ENCODE measurements around the gene SLC25A31. TPM values are rescaled to one million over a fixed set of nuclear protein-coding genes. Genes with fewer than 3 reads are reported as not detected.

SLC25A31 gene
- total and polyA plus RNA-seq, 2 of the 13 experiments (the other 11 are each of a cell fraction or from before 2014, with no cell fraction given) = 0.04 TPM; not detected in 1

DNA sequence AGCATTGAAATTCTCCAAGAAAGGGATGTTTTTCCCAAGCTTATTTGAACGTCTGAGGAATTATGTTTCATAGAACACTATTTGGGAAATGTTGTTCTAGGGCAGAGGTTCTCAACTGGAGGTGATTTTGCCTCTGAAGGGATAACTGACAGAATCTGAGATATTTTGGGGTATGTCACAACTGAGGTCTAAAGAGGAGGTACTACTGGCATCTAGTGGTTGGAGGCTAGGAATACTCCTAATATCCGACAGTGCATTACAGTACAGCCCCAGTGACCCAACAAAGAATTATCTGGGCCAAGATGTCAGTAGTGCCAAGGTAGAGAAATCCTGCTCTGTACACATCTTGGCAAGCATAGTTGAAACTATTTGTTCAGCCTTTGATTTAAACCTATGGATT lies 58.3 kb downstream of the SLC25A31 start:
- FAIRE-seq (peak; percentile 59), DNase-seq (ENCODE audit: low spot score) (peak; percentile 40), ATAC-seq (peak; percentile 97)
- POLR2A ChIA-PET = no interaction called here
- H3K27me3 ChIP-seq (ENCODE audit: control insufficient read depth in 1 of 2, insufficient read depth in 2 of 2, low read length in 2 of 2) = no peaks in the 10 kb centered on the region
- CTCF ChIA-PET (ENCODE audit: low intra/inter-chr PET ratio, low total read pairs) = interaction anchor here (1.5 kb wide), 1 partner anchor 183 kb away, joined by 5 read pairs; no protein-coding TSS in a partner anchor
- WGBS (ENCODE audit: low lambda C conversion rate) = 36% methylated on average over 2 of the region's 2 CpGs
- BruUV-seq (replicated peaks) = no TSS peak
- peaks cover 73% of the 10 kb centered on the region for H3K79me2 ChIP-seq (ENCODE audit: insufficient read depth, low read length)
- H3K4me3 ChIP-seq (replicated peaks in 1 of 3; ENCODE audit: insufficient read depth in 1 of 3, low read depth in 2 of 3, low read length in 3 of 3) = no peak overlapping the region
- no peaks in the 10 kb centered on the region for H3K9me3 ChIP-seq (ENCODE audit: low read length)
- H3K27ac ChIP-seq (ENCODE audit: extremely low read length, insufficient read depth, low read length) = no peak overlapping the region
- H3K4me2 ChIP-seq (ENCODE audit: low read depth, low read length) = no peak overlapping the region
- no peak overlapping the region for H2AFZ ChIP-seq (ENCODE audit: low read length)
- no peak overlapping the region for H3K9ac ChIP-seq (ENCODE audit: insufficient read depth, low read depth, low read length)
- in situ Hi-C loops (cut with HindIII; ENCODE audit: extremely low pct_ligation_motif_present, low pct_unique_long_range_greater_than_20kb) (no loop called here), intact Hi-C loops (cut with micrococcal nuclease; ENCODE audit: unreplicated experiment) (loop anchor here (1.0 to 10.0 kb wide), 3 partner anchors 96 to 183 kb away; partner anchors contain the start of genes ABHD18, MFSD8 and PLK4)
- H4K20me1 ChIP-seq (ENCODE audit: insufficient read depth, low read length) = no peaks in the 10 kb centered on the region
- H3K36me3 ChIP-seq (replicated peaks in 1 of 2; ENCODE audit: control insufficient read depth in 1 of 2, insufficient read depth in 2 of 2, low read length in 2 of 2) = no peaks in the 10 kb centered on the region
- peaks cover 17% of the 10 kb centered on the region for H3K4me1 ChIP-seq (ENCODE audit: insufficient read depth, low read length)
- TF ChIP-seq, protein P1, sequence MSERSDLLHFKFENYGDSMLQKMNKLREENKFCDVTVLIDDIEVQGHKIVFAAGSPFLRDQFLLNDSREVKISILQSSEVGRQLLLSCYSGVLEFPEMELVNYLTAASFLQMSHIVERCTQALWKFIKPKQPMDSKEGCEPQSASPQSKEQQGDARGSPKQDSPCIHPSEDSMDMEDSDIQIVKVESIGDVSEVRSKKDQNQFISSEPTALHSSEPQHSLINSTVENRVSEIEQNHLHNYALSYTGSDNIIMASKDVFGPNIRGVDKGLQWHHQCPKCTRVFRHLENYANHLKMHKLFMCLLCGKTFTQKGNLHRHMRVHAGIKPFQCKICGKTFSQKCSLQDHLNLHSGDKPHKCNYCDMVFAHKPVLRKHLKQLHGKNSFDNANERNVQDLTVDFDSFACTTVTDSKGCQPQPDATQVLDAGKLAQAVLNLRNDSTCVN (CRISPR knock-in tag; IDR thresholded peaks at IDR 0.05; ENCODE audit: borderline replicate concordance) = no peak
- TF ChIP-seq, protein P2, sequence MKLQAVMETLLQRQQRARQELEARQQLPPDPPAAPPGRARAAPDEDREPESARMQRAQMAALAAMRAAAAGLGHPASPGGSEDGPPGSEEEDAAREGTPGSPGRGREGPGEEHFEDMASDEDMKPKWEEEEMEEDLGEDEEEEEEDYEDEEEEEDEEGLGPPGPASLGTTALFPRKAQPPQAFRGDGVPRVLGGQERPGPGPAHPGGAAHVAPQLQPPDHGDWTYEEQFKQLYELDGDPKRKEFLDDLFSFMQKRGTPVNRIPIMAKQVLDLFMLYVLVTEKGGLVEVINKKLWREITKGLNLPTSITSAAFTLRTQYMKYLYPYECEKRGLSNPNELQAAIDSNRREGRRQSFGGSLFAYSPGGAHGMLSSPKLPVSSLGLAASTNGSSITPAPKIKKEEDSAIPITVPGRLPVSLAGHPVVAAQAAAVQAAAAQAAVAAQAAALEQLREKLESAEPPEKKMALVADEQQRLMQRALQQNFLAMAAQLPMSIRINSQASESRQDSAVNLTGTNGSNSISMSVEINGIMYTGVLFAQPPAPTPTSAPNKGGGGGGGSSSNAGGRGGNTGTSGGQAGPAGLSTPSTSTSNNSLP (IDR thresholded peaks at IDR 0.05; ENCODE audit: low read depth, low read length) = no peak
- TF ChIP-seq KDM1A (CRISPR knock-in tag; IDR thresholded peaks at IDR 0.05) = no peak
- peak; percentile 59 for TF ChIP-seq CEBPG (CRISPR knock-in tag; IDR thresholded peaks at IDR 0.05)
- TF ChIP-seq, protein P3, sequence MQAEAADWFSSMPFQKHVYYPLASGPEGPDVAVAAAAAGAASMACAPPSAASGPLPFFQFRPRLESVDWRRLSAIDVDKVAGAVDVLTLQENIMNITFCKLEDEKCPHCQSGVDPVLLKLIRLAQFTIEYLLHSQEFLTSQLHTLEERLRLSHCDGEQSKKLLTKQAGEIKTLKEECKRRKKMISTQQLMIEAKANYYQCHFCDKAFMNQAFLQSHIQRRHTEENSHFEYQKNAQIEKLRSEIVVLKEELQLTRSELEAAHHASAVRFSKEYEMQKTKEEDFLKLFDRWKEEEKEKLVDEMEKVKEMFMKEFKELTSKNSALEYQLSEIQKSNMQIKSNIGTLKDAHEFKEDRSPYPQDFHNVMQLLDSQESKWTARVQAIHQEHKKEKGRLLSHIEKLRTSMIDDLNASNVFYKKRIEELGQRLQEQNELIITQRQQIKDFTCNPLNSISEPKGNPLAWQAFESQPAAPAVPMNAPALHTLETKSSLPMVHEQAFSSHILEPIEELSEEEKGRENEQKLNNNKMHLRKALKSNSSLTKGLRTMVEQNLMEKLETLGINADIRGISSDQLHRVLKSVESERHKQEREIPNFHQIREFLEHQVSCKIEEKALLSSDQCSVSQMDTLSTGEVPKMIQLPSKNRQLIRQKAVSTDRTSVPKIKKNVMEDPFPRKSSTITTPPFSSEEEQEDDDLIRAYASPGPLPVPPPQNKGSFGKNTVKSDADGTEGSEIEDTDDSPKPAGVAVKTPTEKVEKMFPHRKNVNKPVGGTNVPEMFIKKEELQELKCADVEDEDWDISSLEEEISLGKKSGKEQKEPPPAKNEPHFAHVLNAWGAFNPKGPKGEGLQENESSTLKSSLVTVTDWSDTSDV (CRISPR knock-in tag; IDR thresholded peaks at IDR 0.05) = no peak
- no peak for TF ChIP-seq NKX3-1 (CRISPR knock-in tag; IDR thresholded peaks at IDR 0.05)
- TF ChIP-seq, protein P4, sequence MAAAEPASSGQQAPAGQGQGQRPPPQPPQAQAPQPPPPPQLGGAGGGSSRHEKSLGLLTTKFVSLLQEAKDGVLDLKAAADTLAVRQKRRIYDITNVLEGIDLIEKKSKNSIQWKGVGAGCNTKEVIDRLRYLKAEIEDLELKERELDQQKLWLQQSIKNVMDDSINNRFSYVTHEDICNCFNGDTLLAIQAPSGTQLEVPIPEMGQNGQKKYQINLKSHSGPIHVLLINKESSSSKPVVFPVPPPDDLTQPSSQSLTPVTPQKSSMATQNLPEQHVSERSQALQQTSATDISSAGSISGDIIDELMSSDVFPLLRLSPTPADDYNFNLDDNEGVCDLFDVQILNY (CRISPR knock-in tag; conservative IDR thresholded peaks at IDR 0.05) = no peak
- no peak for TF ChIP-seq ZNF589 (CRISPR knock-in tag; conservative IDR thresholded peaks at IDR 0.05)
- TF ChIP-seq, protein P5, sequence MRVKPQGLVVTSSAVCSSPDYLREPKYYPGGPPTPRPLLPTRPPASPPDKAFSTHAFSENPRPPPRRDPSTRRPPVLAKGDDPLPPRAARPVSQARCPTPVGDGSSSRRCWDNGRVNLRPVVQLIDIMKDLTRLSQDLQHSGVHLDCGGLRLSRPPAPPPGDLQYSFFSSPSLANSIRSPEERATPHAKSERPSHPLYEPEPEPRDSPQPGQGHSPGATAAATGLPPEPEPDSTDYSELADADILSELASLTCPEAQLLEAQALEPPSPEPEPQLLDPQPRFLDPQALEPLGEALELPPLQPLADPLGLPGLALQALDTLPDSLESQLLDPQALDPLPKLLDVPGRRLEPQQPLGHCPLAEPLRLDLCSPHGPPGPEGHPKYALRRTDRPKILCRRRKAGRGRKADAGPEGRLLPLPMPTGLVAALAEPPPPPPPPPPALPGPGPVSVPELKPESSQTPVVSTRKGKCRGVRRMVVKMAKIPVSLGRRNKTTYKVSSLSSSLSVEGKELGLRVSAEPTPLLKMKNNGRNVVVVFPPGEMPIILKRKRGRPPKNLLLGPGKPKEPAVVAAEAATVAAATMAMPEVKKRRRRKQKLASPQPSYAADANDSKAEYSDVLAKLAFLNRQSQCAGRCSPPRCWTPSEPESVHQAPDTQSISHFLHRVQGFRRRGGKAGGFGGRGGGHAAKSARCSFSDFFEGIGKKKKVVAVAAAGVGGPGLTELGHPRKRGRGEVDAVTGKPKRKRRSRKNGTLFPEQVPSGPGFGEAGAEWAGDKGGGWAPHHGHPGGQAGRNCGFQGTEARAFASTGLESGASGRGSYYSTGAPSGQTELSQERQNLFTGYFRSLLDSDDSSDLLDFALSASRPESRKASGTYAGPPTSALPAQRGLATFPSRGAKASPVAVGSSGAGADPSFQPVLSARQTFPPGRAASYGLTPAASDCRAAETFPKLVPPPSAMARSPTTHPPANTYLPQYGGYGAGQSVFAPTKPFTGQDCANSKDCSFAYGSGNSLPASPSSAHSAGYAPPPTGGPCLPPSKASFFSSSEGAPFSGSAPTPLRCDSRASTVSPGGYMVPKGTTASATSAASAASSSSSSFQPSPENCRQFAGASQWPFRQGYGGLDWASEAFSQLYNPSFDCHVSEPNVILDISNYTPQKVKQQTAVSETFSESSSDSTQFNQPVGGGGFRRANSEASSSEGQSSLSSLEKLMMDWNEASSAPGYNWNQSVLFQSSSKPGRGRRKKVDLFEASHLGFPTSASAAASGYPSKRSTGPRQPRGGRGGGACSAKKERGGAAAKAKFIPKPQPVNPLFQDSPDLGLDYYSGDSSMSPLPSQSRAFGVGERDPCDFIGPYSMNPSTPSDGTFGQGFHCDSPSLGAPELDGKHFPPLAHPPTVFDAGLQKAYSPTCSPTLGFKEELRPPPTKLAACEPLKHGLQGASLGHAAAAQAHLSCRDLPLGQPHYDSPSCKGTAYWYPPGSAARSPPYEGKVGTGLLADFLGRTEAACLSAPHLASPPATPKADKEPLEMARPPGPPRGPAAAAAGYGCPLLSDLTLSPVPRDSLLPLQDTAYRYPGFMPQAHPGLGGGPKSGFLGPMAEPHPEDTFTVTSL (CRISPR knock-in tag; IDR thresholded peaks at IDR 0.05; ENCODE audit: borderline replicate concordance) = no peak

All from HepG2 (cell line).